HEK293 (cell line): Measurements from ENCODE around the gene CEP55.

Experiments used
- CTCF ChIP-seq: fragments of 450-650 bp; formaldehyde crosslinking; IDR thresholded peaks from 2 replicates; pipeline ENCODE4 v1.5.1; 2016; ENCODE audit warnings: missing biosample characterization, missing genetic modification characterization
- KLF10 ChIP-seq: fragments of 450-650 bp; IDR thresholded peaks from 2 replicates; pipeline ENCODE4 v1.5.1; 2018; ENCODE audit warnings: missing biosample characterization, mild to moderate bottlenecking, missing genetic modification characterization
- ZEB2 ChIP-seq: fragments of 450-650 bp; formaldehyde crosslinking; IDR thresholded peaks from 2 replicates; pipeline ENCODE4 v1.5.1; 2016; ENCODE audit warnings: missing biosample characterization, missing genetic modification characterization
- ZNF140 ChIP-seq: fragments of 450-650 bp; formaldehyde crosslinking; IDR thresholded peaks from 2 replicates; pipeline ENCODE4 v1.5.1; 2016; ENCODE audit warnings: missing biosample characterization, missing genetic modification characterization
- ZNF175 ChIP-seq: fragments of 450-650 bp; formaldehyde crosslinking; IDR thresholded peaks from 2 replicates; pipeline ENCODE4 v1.5.1; 2016; ENCODE audit warnings: missing biosample characterization, missing genetic modification characterization
- ZNF302 ChIP-seq: fragments of 450-650 bp; formaldehyde crosslinking; IDR thresholded peaks from 2 replicates; pipeline ENCODE4 v1.5.1; 2016; ENCODE audit warnings: missing biosample characterization, missing genetic modification characterization, low read depth
- ZNF48 ChIP-seq: fragments of 450-650 bp; formaldehyde crosslinking; IDR thresholded peaks from 2 replicates; pipeline ENCODE4 v1.5.1; 2016; ENCODE audit warnings: missing biosample characterization, missing genetic modification characterization
- ZNF707 ChIP-seq: fragments of 450-650 bp; formaldehyde crosslinking; IDR thresholded peaks from 2 replicates; pipeline ENCODE4 v1.5.1; 2016; ENCODE audit warnings: missing biosample characterization, missing genetic modification characterization
- TF ChIP-seq, protein P1 (sequence below): fragments of 450-650 bp; formaldehyde crosslinking; IDR thresholded peaks from 2 replicates; pipeline ENCODE4 v1.5.1; 2016; ENCODE audit warnings: missing biosample characterization, missing genetic modification characterization
- TF ChIP-seq, protein P2 (sequence below): fragments of 450-650 bp; formaldehyde crosslinking; IDR thresholded peaks from 2 replicates; pipeline ENCODE4 v1.5.1; 2016; ENCODE audit warnings: missing biosample characterization, missing genetic modification characterization

DNA sequence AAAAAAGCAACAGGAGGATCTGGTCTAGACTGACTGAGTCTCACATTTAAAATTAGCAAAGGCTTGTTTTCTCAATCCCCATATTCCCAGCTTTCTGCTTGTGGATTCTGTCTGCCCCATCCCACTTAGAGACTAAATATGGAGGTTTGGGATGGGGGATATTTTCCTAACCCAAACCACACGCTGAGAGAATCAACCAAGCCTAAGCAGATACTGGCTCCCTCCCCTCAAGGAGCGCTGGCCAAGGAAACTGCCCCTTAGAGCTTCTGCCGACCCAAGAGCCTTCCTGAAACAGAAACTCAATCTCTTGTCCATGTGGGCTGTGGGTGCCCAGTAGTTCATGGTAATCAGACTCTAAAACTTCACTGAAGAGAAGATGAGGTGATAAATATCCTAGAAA is 74.0 kb downstream of the CEP55 start:
- TF ChIP-seq ZNF175 (no peak), ZEB2 (tag by site-specific recombination) (no peak), ZNF140 (tag by site-specific recombination) (no peak), ZNF48 (no peak), KLF10 (tag by site-specific recombination) (no peak), ZNF707 (tag by site-specific recombination) (no peak), ZNF302 (tag by site-specific recombination) (no peak), CTCF (tag by site-specific recombination) (no peak)
- TF ChIP-seq, protein P1, sequence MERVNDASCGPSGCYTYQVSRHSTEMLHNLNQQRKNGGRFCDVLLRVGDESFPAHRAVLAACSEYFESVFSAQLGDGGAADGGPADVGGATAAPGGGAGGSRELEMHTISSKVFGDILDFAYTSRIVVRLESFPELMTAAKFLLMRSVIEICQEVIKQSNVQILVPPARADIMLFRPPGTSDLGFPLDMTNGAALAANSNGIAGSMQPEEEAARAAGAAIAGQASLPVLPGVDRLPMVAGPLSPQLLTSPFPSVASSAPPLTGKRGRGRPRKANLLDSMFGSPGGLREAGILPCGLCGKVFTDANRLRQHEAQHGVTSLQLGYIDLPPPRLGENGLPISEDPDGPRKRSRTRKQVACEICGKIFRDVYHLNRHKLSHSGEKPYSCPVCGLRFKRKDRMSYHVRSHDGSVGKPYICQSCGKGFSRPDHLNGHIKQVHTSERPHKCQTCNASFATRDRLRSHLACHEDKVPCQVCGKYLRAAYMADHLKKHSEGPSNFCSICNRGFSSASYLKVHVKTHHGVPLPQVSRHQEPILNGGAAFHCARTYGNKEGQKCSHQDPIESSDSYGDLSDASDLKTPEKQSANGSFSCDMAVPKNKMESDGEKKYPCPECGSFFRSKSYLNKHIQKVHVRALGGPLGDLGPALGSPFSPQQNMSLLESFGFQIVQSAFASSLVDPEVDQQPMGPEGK (tag by site-specific recombination): no peak
- TF ChIP-seq, protein P2, sequence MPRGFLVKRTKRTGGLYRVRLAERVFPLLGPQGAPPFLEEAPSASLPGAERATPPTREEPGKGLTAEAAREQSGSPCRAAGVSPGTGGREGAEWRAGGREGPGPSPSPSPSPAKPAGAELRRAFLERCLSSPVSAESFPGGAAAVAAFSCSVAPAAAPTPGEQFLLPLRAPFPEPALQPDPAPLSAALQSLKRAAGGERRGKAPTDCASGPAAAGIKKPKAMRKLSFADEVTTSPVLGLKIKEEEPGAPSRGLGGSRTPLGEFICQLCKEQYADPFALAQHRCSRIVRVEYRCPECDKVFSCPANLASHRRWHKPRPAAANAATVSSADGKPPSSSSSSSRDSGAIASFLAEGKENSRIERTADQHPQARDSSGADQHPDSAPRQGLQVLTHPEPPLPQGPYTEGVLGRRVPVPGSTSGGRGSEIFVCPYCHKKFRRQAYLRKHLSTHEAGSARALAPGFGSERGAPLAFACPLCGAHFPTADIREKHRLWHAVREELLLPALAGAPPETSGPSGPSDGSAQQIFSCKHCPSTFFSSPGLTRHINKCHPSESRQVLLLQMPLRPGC (tag by site-specific recombination): no peak
